IMR-90 (cell line): ENCODE data around the gene KLHL14. TPM values are rescaled to one million over a fixed set of nuclear protein-coding genes. Genes with fewer than 3 reads are reported as not detected.

Source experiments
- ATAC-seq: fragments of 200-7000 bp; cut with Tn5 transposase; 2 replicates; pipeline ENCODE4 v1.9.1; 2020; ENCODE audit warnings: low read depth, mild to moderate bottlenecking, moderate library complexity
- BruUV-seq: library from RNA; stranded (reverse); fragments of 400-500 nt; replicated peaks from 2 replicates; lab custom pipeline; 2021; lab: Mats Ljungman, UMichigan
- CTCF ChIA-PET: fragments of 300-600 bp; formaldehyde crosslinking; extraction: SDS; loops from one replicate; lab custom pipeline; 2021; ENCODE audit warnings: antibody characterized with exemption; lab: Yijun Ruan, JAX
- POLR2A ChIA-PET: fragments of 300-600 bp; sonication (Branson Sonifier 250); formaldehyde crosslinking; loops from one replicate; lab custom pipeline; 2022; ENCODE audit warnings: antibody characterized with exemption; ENCODE audit not compliant: unreplicated experiment; lab: Charles Lee
- DNase-seq: peaks from one replicate; pipeline ENCODE4 v3.0.0; 2013
- H2AFZ ChIP-seq: replicated peaks from 2 replicates; pipeline ENCODE3; 2013; ENCODE audit warnings: low read length, mild to moderate bottlenecking; ENCODE audit not compliant: poor library complexity
- H2AK5ac ChIP-seq: 2 replicates; pipeline ENCODE4 v1.6.1; 2013; ENCODE audit warnings: low read depth, low read length, inconsistent platforms
- H2AK9ac ChIP-seq: replicated peaks from 2 replicates; pipeline ENCODE3; 2013; ENCODE audit warnings: mild to moderate bottlenecking, low read depth, low read length, moderate library complexity; ENCODE audit not compliant: poor library complexity
- H2BK120ac ChIP-seq: 2 replicates; pipeline ENCODE4 v1.6.1; 2013; ENCODE audit warnings: low read depth, low read length, inconsistent platforms
- H2BK15ac ChIP-seq: 3 replicates; pipeline ENCODE4 v1.6.1; 2013; ENCODE audit warnings: low read depth, low read length, inconsistent platforms
- H2BK20ac ChIP-seq: 2 replicates; pipeline ENCODE4 v1.6.1; 2013; ENCODE audit warnings: low read depth, mild to moderate bottlenecking, inconsistent platforms, low read length, moderate library complexity
- H2BK5ac ChIP-seq: 2 replicates; pipeline ENCODE4 v1.6.1; 2013; ENCODE audit warnings: mild to moderate bottlenecking, low read depth, low read length, inconsistent platforms; ENCODE audit not compliant: poor library complexity, severe bottlenecking
- H3K14ac ChIP-seq: replicated peaks from 2 replicates; pipeline ENCODE4 v1.6.1; 2013; ENCODE audit warnings: low read depth, low read length, inconsistent platforms
- H3K18ac ChIP-seq: 2 replicates; pipeline ENCODE4 v1.6.1; 2013; ENCODE audit warnings: low read depth, low read length, control low read depth
- H3K23ac ChIP-seq: 2 replicates; pipeline ENCODE4 v1.6.1; 2013; ENCODE audit warnings: low read depth, low read length, inconsistent platforms
- H3K27ac ChIP-seq: 2 replicates; pipeline ENCODE4 v1.5.1; 2013; ENCODE audit warnings: mild to moderate bottlenecking, control low read depth, low read length; ENCODE audit not compliant: insufficient read depth
- H3K27me3 ChIP-seq: 2 replicates; pipeline ENCODE4 v1.6.1; 2013; ENCODE audit warnings: low read length; ENCODE audit not compliant: control insufficient read depth, insufficient read depth
- H3K36me3 ChIP-seq: 2 replicates; pipeline ENCODE4 v1.6.1; 2013; ENCODE audit warnings: low read length, mixed read lengths; ENCODE audit not compliant: control insufficient read depth, insufficient read depth
- H3K4ac ChIP-seq: 2 replicates; pipeline ENCODE4 v1.6.1; 2013; ENCODE audit warnings: low read depth, low read length, inconsistent platforms
- H3K4me1 ChIP-seq: 2 replicates; pipeline ENCODE4 v1.6.1; 2013; ENCODE audit warnings: low read length, mixed read lengths; ENCODE audit not compliant: control insufficient read depth, insufficient read depth
- H3K4me2 ChIP-seq: 2 replicates; pipeline ENCODE4 v1.6.1; 2013; ENCODE audit warnings: low read depth, mild to moderate bottlenecking, control low read depth, low read length, moderate library complexity
- H3K4me3 ChIP-seq: 2 replicates; pipeline ENCODE4 v1.5.1; 2013; ENCODE audit warnings: low read depth, mild to moderate bottlenecking, control low read depth, low read length, moderate library complexity; ENCODE audit not compliant: insufficient read depth
- H3K56ac ChIP-seq: 2 replicates; pipeline ENCODE4 v1.6.1; 2013; ENCODE audit warnings: low read length, inconsistent platforms; ENCODE audit not compliant: insufficient read depth; ENCODE audit errors: extremely low read depth
- H3K79me1 ChIP-seq, 2 experiments: 2 replicates each; pipeline ENCODE4 v1.6.1; 2013; ENCODE audit warnings: low read length in 2 of 2, inconsistent platforms in 1 of 2, low read depth in 1 of 2
- H3K9ac ChIP-seq: 2 replicates; pipeline ENCODE4 v1.6.1; 2013; ENCODE audit warnings: low read depth, low read length, control low read depth
- H3K9me1 ChIP-seq: 2 replicates; pipeline ENCODE4 v1.6.1; 2013; ENCODE audit warnings: low read length, inconsistent platforms; ENCODE audit not compliant: insufficient read depth
- H3K9me3 ChIP-seq: 2 replicates; pipeline ENCODE4 v1.6.1; 2013; ENCODE audit warnings: low read length; ENCODE audit not compliant: control insufficient read depth, insufficient read depth
- H4K20me1 ChIP-seq: 2 replicates; pipeline ENCODE4 v1.6.1; 2013; ENCODE audit warnings: low read length, inconsistent platforms; ENCODE audit not compliant: insufficient read depth
- H4K5ac ChIP-seq: 2 replicates; pipeline ENCODE4 v1.6.1; 2013; ENCODE audit warnings: mild to moderate bottlenecking, low read depth, low read length, control low read depth
- H4K8ac ChIP-seq, 2 experiments: 2 replicates each; pipeline ENCODE4 v1.6.1; 2013; ENCODE audit warnings: low read depth in 2 of 2, low read length in 2 of 2, control low read depth in 1 of 2, inconsistent platforms in 1 of 2
- H4K91ac ChIP-seq: 2 replicates; pipeline ENCODE4 v1.6.1; 2013; ENCODE audit warnings: low read depth, low read length, inconsistent platforms; ENCODE audit not compliant: insufficient read depth
- MAFK ChIP-seq: IDR thresholded peaks from 2 replicates; pipeline ENCODE4 v1.6.1; 2012; ENCODE audit warnings: low read depth, low read length, improper control_type of control experiment
- MXI1 ChIP-seq: IDR thresholded peaks from 2 replicates; pipeline ENCODE4 v1.6.1; 2012; ENCODE audit warnings: low read depth, mild to moderate bottlenecking, low read length, moderate library complexity, borderline replicate concordance
- RFX5 ChIP-seq: IDR thresholded peaks from 2 replicates; pipeline ENCODE4 v1.8.0; 2012; ENCODE audit warnings: low read depth, mild to moderate bottlenecking, low read length, moderate library complexity
- WGBS, 2 experiments: methylation state at CpG; one replicate each; pipeline versions ENCODE4 v1.1.5 to v1.1.7; 2013; ENCODE audit warnings: missing lambda C conversion rate in 2 of 2; ENCODE audit not compliant: insufficient read length in 1 of 2; ENCODE audit errors: extremely low coverage in 2 of 2; 5-methylcytosine and 5-hydroxymethylcytosine counted together
- dilution Hi-C: fragments of 300-500 bp; cut with HindIII; formaldehyde crosslinking; loops from one replicate; pipeline ENCODE4 v1.14.3; 2018; ENCODE audit warnings: low sequenced_read_pairs; ENCODE audit not compliant: unreplicated experiment
- in situ Hi-C: fragments of 300-500 bp; cut with MboI; formaldehyde crosslinking; loops from 3 replicates; pipeline ENCODE4 v1.14.3; 2019; ENCODE audit warnings: low sequenced_read_pairs, inconsistent platforms, mixed read lengths
- intact Hi-C: fragments of 100-400 bp; cut with micrococcal nuclease; formaldehyde crosslinking; loops from 2 replicates; pipeline ENCODE4 v1.10.0; 2022
- polyA plus RNA-seq, 3 experiments: library from polyadenylated mRNA; depleted of rRNA; stranded (reverse); fragments of >200 nt; gene quantifications; 2 replicates each; pipeline ENCODE4 v1.2.3, GENCODE V29; 2012; ENCODE audit warnings: low replicate concordance in 1 of 3
- total RNA-seq: library from RNA; depleted of rRNA; stranded (reverse); fragments of >200 nt; gene quantifications from 2 replicates; pipeline ENCODE4 v1.2.3, GENCODE V29; 2012

Gene KLHL14
- total and polyA plus RNA-seq, 2 of the 4 experiments (the other 2 are of a cell fraction) = not detected

DNA sequence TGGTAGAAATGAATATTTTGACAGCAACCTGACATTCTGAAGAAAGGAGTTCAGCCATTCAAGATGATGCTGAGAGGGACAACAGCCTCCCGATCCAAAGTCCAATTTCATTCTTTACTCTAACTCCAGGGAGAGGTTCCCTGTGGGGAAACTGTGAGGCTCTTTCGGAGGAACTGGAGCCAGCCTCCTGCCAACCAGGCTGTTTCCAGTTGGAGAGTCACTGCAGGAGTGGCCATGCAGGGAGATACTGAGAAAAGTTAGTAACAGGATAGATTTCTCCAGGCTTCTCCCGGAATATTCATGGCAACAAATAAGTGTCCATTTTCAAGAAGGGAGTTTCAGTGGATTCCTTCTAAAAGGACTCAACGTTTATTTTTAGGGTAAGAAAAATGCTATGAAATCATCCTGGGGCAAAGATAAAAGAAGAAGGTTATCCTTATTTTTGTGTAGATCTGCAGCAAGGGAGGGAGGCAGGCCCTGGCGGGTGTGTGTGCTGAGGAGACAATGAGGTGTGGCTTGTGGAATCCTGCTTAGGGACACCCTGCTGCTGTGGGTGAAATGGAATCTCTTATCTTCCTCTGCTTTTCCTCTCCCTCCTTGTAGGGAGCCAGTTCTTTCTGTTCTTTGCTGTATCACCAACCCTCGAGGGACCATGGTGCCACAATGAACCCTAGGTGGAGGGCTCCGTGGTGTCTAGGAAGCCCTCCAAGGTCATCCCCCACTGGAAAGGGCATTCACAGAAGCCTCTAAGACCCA lies 18.1 kb downstream of the KLHL14 start:
- DNase-seq (no peak), ATAC-seq (no peak)
- H3K23ac ChIP-seq = no peak overlapping the region
- no peaks in the 10 kb centered on the region for H4K20me1 ChIP-seq
- TF ChIP-seq MAFK (no peak), RFX5 (no peak), MXI1 (no peak)
- no peak overlapping the region for H3K9ac ChIP-seq
- H2AFZ ChIP-seq = no peak overlapping the region
- H2AK9ac ChIP-seq = no peak overlapping the region
- BruUV-seq = no TSS peak
- no peak overlapping the region for H4K5ac ChIP-seq
- ChIA-PET CTCF (no interaction called here), POLR2A (no interaction called here)
- no peak overlapping the region for H3K27ac ChIP-seq
- H3K14ac ChIP-seq = no peak overlapping the region
- H3K4me3 ChIP-seq = no peak overlapping the region
- no peak overlapping the region for H4K91ac ChIP-seq
- no peaks in the 10 kb centered on the region for H3K27me3 ChIP-seq
- dilution Hi-C loops = no loop called here
- no peak overlapping the region for H3K18ac ChIP-seq
- no peak overlapping the region for H3K56ac ChIP-seq
- H3K79me1 ChIP-seq = no peaks in the 10 kb centered on the region
- no CpG with 5 or more reads among the region's 7 CpGs for WGBS, 2 experiments
- H4K8ac ChIP-seq = no peak overlapping the region
- no peaks in the 10 kb centered on the region for H3K4me1 ChIP-seq
- no peaks in the 10 kb centered on the region for H3K36me3 ChIP-seq
- no peak overlapping the region for H2BK15ac ChIP-seq
- H3K9me3 ChIP-seq = no peaks in the 10 kb centered on the region
- in situ Hi-C loops = no loop called here
- no peak overlapping the region for H2BK5ac ChIP-seq
- intact Hi-C loops = no loop called here
- H3K9me1 ChIP-seq = no peaks in the 10 kb centered on the region
- no peak overlapping the region for H3K4ac ChIP-seq
- no peak overlapping the region for H2AK5ac ChIP-seq
- no peak overlapping the region for H3K4me2 ChIP-seq
- no peak overlapping the region for H2BK120ac ChIP-seq
- no peak overlapping the region for H2BK20ac ChIP-seq
